Measurements from ENCODE around the gene LRP5.

Gene LRP5

DNA sequence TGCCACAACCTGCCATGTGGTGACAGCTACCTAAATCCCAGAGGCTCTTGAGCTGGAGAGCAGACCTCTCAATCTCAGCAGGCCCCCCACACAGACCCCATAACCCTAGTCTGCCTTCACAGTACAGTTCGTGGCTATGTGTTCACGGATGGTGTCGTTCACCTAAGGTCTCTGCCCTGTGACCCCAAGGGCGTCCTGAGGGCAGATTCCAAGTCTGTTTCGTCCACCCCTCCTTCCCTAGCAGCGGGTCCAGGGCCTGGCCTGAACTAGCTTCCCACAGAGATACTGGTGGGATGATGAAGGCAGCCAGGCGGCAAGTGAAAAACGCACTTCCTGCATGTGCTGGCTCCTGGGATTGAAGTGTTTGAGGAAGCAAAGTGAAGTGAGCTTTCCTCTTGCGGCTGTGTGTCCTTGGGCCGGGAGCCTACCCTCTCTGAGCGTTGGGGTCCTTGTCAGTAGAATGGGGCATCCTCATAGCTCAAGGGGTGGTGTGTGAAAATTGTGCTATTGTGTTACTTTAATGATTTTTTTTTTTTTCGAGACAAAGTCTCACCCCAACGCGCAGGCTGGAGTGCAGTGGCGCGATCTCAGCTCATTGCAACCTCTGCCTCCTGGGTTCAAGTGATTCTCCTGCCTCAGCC is 70.1 kb downstream of the LRP5 start:
- Histone ChIP-seq H3K36me3 (ENCODE audit: control insufficient read depth in 1 of 2, insufficient read depth in 2 of 2, low read depth in 1 of 2, low read length in 2 of 2) (peaks cover 0 to 26% of the 10 kb centered on the region in 2 experiments), H2AK5ac (ENCODE audit: low read length, severe bottlenecking) (no peak overlapping the region), H3K79me1 (replicated peaks; ENCODE audit: low read length, poor library complexity, severe bottlenecking) (peaks cover 31% of the 10 kb centered on the region), H3K23ac (ENCODE audit: low read length in 2 of 2) (no peak overlapping the region), H3K9ac (ENCODE audit: low read length) (no peak overlapping the region), H3K18ac (ENCODE audit: low read depth in 1 of 2, low read length in 2 of 2) (no peak overlapping the region), H3K9me3 (ENCODE audit: control insufficient read depth, low read length) (no peaks in the 10 kb centered on the region), H3K27ac (ENCODE audit: low read length, poor library complexity, severe bottlenecking) (no peak overlapping the region), H3K4ac (ENCODE audit: low read depth in 1 of 2, low read length in 2 of 2) (peak overlapping the region in 1 of 2 experiments; percentile 51), H2BK5ac (ENCODE audit: low read depth, low read length, poor library complexity, severe bottlenecking) (no peak overlapping the region), H3K4me3 (ENCODE audit: insufficient read depth in 1 of 2, low read depth in 1 of 2, low read length in 2 of 2) (no peak overlapping the region), H4K8ac (ENCODE audit: low read length) (peak overlapping the region; percentile 29), H2BK120ac (ENCODE audit: low read depth, low read length) (peak overlapping the region; percentile 2), H2BK12ac (ENCODE audit: low read length in 2 of 2) (peak overlapping the region; percentile 21 to 86), H3K27me3 (ENCODE audit: control insufficient read depth in 1 of 2, insufficient read depth in 1 of 2, low read length in 2 of 2) (no peaks in the 10 kb centered on the region), H2BK15ac (ENCODE audit: low read depth, poor library complexity, severe bottlenecking) (peak overlapping the region; percentile 3), H4K91ac (ENCODE audit: low read length) (peak overlapping the region; percentile 89), H3K4me2 (ENCODE audit: low read length, poor library complexity, severe bottlenecking) (no peak overlapping the region), H3K4me1 (ENCODE audit: control insufficient read depth, insufficient read depth, low read depth, low read length) (peaks cover 33% of the 10 kb centered on the region), H2AFZ (ENCODE audit: low read depth, low read length) (no peak overlapping the region), H3K14ac (ENCODE audit: low read length in 2 of 2) (no peak overlapping the region)
- 90% methylated on average over 16 of the region's 16 CpGs for WGBS
- no peak for DNase-seq

DNA sequence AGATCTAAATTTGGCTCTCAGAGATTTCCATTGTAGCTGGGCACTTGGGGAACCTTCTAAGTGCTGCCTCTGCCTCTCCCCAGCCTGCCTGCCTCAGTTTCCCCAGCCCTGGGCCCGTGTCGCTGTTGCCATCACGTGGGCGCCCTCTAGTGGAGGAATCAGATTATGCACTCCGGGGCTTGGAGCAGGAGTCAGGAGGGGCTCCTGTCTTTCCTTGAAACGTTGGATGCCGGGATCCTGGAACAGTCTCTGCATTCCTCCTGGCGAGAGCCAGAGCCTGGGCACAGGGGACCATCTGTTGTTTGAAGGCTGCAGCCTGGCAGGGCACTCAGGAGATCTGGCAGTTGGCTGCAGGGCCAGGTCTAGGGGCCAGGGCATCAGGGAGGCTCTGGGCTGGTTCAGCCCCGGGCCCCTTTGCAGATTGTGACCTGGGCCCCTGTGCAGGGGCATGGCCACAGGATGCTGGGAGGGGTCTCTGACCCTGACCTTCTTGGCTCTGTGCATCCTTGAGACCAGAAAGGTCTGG is 71.6 kb downstream of the LRP5 start:
- no peak overlapping the region for H2AK5ac ChIP-seq (ENCODE audit: low read length, severe bottlenecking)
- H3K4me1 ChIP-seq (ENCODE audit: control insufficient read depth, insufficient read depth, low read depth, low read length): peaks cover 39% of the 10 kb centered on the region
- H3K27me3 ChIP-seq (ENCODE audit: control insufficient read depth in 1 of 2, insufficient read depth in 1 of 2, low read length in 2 of 2): no peaks in the 10 kb centered on the region
- DNase-seq: peak; percentile 44
- H3K14ac ChIP-seq (ENCODE audit: low read length in 2 of 2): no peak overlapping the region
- H3K4me3 ChIP-seq (ENCODE audit: insufficient read depth in 1 of 2, low read depth in 1 of 2, low read length in 2 of 2): no peak overlapping the region
- 24% methylated on average over 9 of the region's 9 CpGs for WGBS
- peak overlapping the region; percentile 85 for H2BK15ac ChIP-seq (ENCODE audit: low read depth, poor library complexity, severe bottlenecking)
- no peak overlapping the region for H4K91ac ChIP-seq (ENCODE audit: low read length)
- H3K36me3 ChIP-seq (ENCODE audit: control insufficient read depth in 1 of 2, insufficient read depth in 2 of 2, low read depth in 1 of 2, low read length in 2 of 2): peaks cover 3 to 32% of the 10 kb centered on the region in 2 experiments
- no peaks in the 10 kb centered on the region for H3K9me3 ChIP-seq (ENCODE audit: control insufficient read depth, low read length)
- no peak overlapping the region for H2AFZ ChIP-seq (ENCODE audit: low read depth, low read length)
- H3K79me1 ChIP-seq (replicated peaks; ENCODE audit: low read length, poor library complexity, severe bottlenecking): peaks cover 30% of the 10 kb centered on the region
- H3K9ac ChIP-seq (ENCODE audit: low read length): no peak overlapping the region
- peak overlapping the region; percentile 43 for H2BK120ac ChIP-seq (ENCODE audit: low read depth, low read length)
- H3K23ac ChIP-seq (ENCODE audit: low read length in 2 of 2): no peak overlapping the region
- H3K18ac ChIP-seq (ENCODE audit: low read depth in 1 of 2, low read length in 2 of 2): no peak overlapping the region
- no peak overlapping the region for H4K8ac ChIP-seq (ENCODE audit: low read length)
- H3K27ac ChIP-seq (ENCODE audit: low read length, poor library complexity, severe bottlenecking): no peak overlapping the region
- H2BK5ac ChIP-seq (ENCODE audit: low read depth, low read length, poor library complexity, severe bottlenecking): no peak overlapping the region
- no peak overlapping the region for H3K4ac ChIP-seq (ENCODE audit: low read depth in 1 of 2, low read length in 2 of 2)
- no peak overlapping the region for H2BK12ac ChIP-seq (ENCODE audit: low read length in 2 of 2)
- no peak overlapping the region for H3K4me2 ChIP-seq (ENCODE audit: low read length, poor library complexity, severe bottlenecking)

DNA sequence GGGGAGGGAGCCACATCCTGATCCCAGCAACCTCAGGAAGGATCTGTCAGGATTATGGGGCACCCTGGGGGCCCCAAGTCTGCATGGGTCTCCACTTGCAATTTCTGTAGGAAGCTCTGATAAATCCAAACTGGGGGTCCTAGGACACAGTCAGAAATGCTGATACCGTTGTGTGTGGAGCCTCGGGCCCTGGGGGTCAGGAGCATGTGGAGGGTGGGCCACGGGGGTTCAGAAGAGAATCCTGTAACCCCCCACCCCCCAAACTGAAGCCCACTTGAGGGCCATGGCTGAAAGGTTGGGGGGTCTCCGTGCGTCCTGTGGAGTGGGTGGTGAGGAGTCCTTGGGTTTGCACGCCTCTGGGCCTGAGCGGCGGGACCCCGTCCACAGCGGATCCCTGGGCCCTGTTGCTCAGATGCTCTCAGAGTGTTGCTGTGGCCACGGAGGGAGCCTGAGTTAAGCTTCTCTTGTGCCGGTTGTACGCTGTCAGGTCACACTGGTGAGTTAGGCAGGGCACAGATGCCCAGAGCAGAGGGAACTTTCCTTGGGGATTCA is 72.2 kb downstream of the LRP5 start:
- Histone ChIP-seq H2BK120ac (ENCODE audit: low read depth, low read length) (no peak overlapping the region), H3K4me3 (ENCODE audit: insufficient read depth in 1 of 2, low read depth in 1 of 2, low read length in 2 of 2) (no peak overlapping the region), H3K9ac (ENCODE audit: low read length) (no peak overlapping the region), H3K4me2 (ENCODE audit: low read length, poor library complexity, severe bottlenecking) (no peak overlapping the region), H3K27ac (ENCODE audit: low read length, poor library complexity, severe bottlenecking) (no peak overlapping the region), H4K8ac (ENCODE audit: low read length) (no peak overlapping the region), H2BK5ac (ENCODE audit: low read depth, low read length, poor library complexity, severe bottlenecking) (no peak overlapping the region), H3K4ac (ENCODE audit: low read depth in 1 of 2, low read length in 2 of 2) (no peak overlapping the region), H3K23ac (ENCODE audit: low read length in 2 of 2) (no peak overlapping the region), H4K91ac (ENCODE audit: low read length) (no peak overlapping the region), H3K79me1 (replicated peaks; ENCODE audit: low read length, poor library complexity, severe bottlenecking) (peaks cover 30% of the 10 kb centered on the region), H2AFZ (ENCODE audit: low read depth, low read length) (no peak overlapping the region), H2AK5ac (ENCODE audit: low read length, severe bottlenecking) (no peak overlapping the region), H3K27me3 (ENCODE audit: control insufficient read depth in 1 of 2, insufficient read depth in 1 of 2, low read length in 2 of 2) (no peaks in the 10 kb centered on the region), H3K4me1 (ENCODE audit: control insufficient read depth, insufficient read depth, low read depth, low read length) (peaks cover 36% of the 10 kb centered on the region), H3K36me3 (ENCODE audit: control insufficient read depth in 1 of 2, insufficient read depth in 2 of 2, low read depth in 1 of 2, low read length in 2 of 2) (peaks cover 9 to 36% of the 10 kb centered on the region in 2 experiments), H3K18ac (ENCODE audit: low read depth in 1 of 2, low read length in 2 of 2) (no peak overlapping the region), H3K14ac (ENCODE audit: low read length in 2 of 2) (no peak overlapping the region), H3K9me3 (ENCODE audit: control insufficient read depth, low read length) (no peaks in the 10 kb centered on the region), H2BK12ac (ENCODE audit: low read length in 2 of 2) (no peak overlapping the region), H2BK15ac (ENCODE audit: low read depth, poor library complexity, severe bottlenecking) (peak overlapping the region; percentile 85)
- WGBS: 97% methylated on average over 12 of the region's 13 CpGs
- DNase-seq: no peak

DNA sequence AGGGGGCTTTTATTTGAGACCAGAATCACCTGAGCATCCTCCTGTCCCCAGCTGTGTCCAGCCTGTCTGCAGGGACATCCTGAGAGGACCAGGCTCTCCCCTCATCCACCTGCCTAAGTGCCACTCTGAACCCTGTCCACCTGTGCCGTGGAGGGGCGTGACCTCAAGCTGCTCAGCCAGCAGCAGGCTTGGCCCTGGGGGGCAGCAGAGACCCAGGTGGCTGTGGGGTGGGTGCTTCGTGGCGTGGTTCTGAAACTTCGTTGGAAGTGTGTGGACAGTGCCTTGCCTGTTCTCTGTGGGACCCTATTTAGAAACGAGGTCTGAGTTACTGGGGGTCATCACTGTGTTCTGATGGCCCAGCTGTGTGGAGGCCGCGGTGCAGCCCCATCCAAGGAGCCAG is 72.7 kb downstream of the LRP5 start:
- no peaks in the 10 kb centered on the region for H3K9me3 ChIP-seq (ENCODE audit: control insufficient read depth, low read length)
- DNase-seq: no peak
- H3K4me3 ChIP-seq (ENCODE audit: insufficient read depth in 1 of 2, low read depth in 1 of 2, low read length in 2 of 2): no peak overlapping the region
- H3K23ac ChIP-seq (ENCODE audit: low read length in 2 of 2): no peak overlapping the region
- H2BK15ac ChIP-seq (ENCODE audit: low read depth, poor library complexity, severe bottlenecking): no peak overlapping the region
- H2AK5ac ChIP-seq (ENCODE audit: low read length, severe bottlenecking): no peak overlapping the region
- H3K4ac ChIP-seq (ENCODE audit: low read depth in 1 of 2, low read length in 2 of 2): no peak overlapping the region
- H3K27ac ChIP-seq (ENCODE audit: low read length, poor library complexity, severe bottlenecking): no peak overlapping the region
- no peak overlapping the region for H2BK5ac ChIP-seq (ENCODE audit: low read depth, low read length, poor library complexity, severe bottlenecking)
- H3K27me3 ChIP-seq (ENCODE audit: control insufficient read depth in 1 of 2, insufficient read depth in 1 of 2, low read length in 2 of 2): no peaks in the 10 kb centered on the region
- WGBS: 98% methylated on average over 8 of the region's 8 CpGs
- no peak overlapping the region for H4K8ac ChIP-seq (ENCODE audit: low read length)
- H2BK12ac ChIP-seq (ENCODE audit: low read length in 2 of 2): no peak overlapping the region
- H2AFZ ChIP-seq (ENCODE audit: low read depth, low read length): no peak overlapping the region
- no peak overlapping the region for H2BK120ac ChIP-seq (ENCODE audit: low read depth, low read length)
- peaks cover 33% of the 10 kb centered on the region for H3K4me1 ChIP-seq (ENCODE audit: control insufficient read depth, insufficient read depth, low read depth, low read length)
- no peak overlapping the region for H3K9ac ChIP-seq (ENCODE audit: low read length)
- H3K14ac ChIP-seq (ENCODE audit: low read length in 2 of 2): no peak overlapping the region
- peaks cover 12 to 41% of the 10 kb centered on the region in 2 experiments for H3K36me3 ChIP-seq (ENCODE audit: control insufficient read depth in 1 of 2, insufficient read depth in 2 of 2, low read depth in 1 of 2, low read length in 2 of 2)
- H3K18ac ChIP-seq (ENCODE audit: low read depth in 1 of 2, low read length in 2 of 2): no peak overlapping the region
- H3K4me2 ChIP-seq (ENCODE audit: low read length, poor library complexity, severe bottlenecking): no peak overlapping the region
- peaks cover 31% of the 10 kb centered on the region for H3K79me1 ChIP-seq (replicated peaks; ENCODE audit: low read length, poor library complexity, severe bottlenecking)
- H4K91ac ChIP-seq (ENCODE audit: low read length): no peak overlapping the region
